Gastrocnemius medialis (tissue), 4 donors: ENCODE measurements around the gene HMCN2. TPM values are rescaled to one million over a fixed set of nuclear protein-coding genes. Genes with fewer than 3 reads are reported as not detected.

Source experiments
- ATAC-seq, 2 donors: fragments of 150-250 bp; one replicate each; pipeline ENCODE4 v1.9.1; 2016
- DNase-seq, 2 donors: peaks; one replicate each; pipeline ENCODE4 v3.0.0-alpha.2; 2019
- H3K27ac ChIP-seq, 4 donors: fragments of 200-600 bp; sonication (generic); 1 replicate in 1 of 4; 2 replicates in 3 of 4; pipeline ENCODE4 v1.5.1; 2016 to 2018; ENCODE audit warnings: mild to moderate bottlenecking in 2 of 4, moderate library complexity in 1 of 4
- H3K27me3 ChIP-seq, 3 donors: fragments of 200-600 bp; sonication (generic) in 2 of 3; 1 replicate in 1 of 3; 2 replicates in 2 of 3; pipeline versions ENCODE4 v1.5.1 to v1.6.0; 2016 to 2019; ENCODE audit warnings: mild to moderate bottlenecking in 1 of 3, moderate library complexity in 1 of 3
- H3K36me3 ChIP-seq, 2 donors: fragments of 200-600 bp; sonication (generic) in 1 of 2; one replicate each; pipeline ENCODE4 v1.5.1; 2017 to 2018
- H3K4me1 ChIP-seq, 2 donors: fragments of 200-600 bp; sonication (generic) in 1 of 2; one replicate each; pipeline ENCODE4 v1.5.1; 2016 to 2017; ENCODE audit warnings: mild to moderate bottlenecking in 2 of 2
- H3K4me3 ChIP-seq, 4 donors: fragments of 200-600 bp; sonication (generic) in 3 of 4; 1 replicate in 1 of 4; 2 replicates in 3 of 4; pipeline ENCODE4 v1.5.1; 2016 to 2019; ENCODE audit warnings: mild to moderate bottlenecking in 2 of 4
- H3K9me3 ChIP-seq, 3 donors: fragments of 200-600 bp; sonication (generic) in 2 of 3; 1 replicate in 1 of 3; 2 replicates in 2 of 3; pipeline ENCODE4 v1.5.1; 2016 to 2019
- POLR2A ChIP-seq, 2 donors: fragments of 450-650 bp; IDR thresholded peaks; one replicate each; pipeline ENCODE4 v1.6.1; 2017; ENCODE audit warnings: antibody characterized with exemption in 2 of 2, mild to moderate bottlenecking in 2 of 2, moderate library complexity in 2 of 2
- in situ Hi-C, 4 donors: fragments of 200-750 bp; cut with MboI; loops; one replicate each; pipeline versions ENCODE4 v1.15.0 to v1.8.0; 2017; ENCODE audit warnings: low sequenced_read_pairs in 4 of 4
- intact Hi-C: fragments of 100-400 bp; cut with DNase I; formaldehyde crosslinking; loops from one replicate; pipeline ENCODE4 v1.15.1; 2023; ENCODE audit warnings: low total_unique reads
- total RNA-seq, 4 donors: library from RNA; depleted of rRNA; stranded (reverse); fragments of >200 nt; gene quantifications; one replicate each; pipeline versions ENCODE4 v1.1.0 to v1.2.3, GENCODE V29; 2016
- TF ChIP-seq, protein P1 (sequence below), 5 experiments: fragments of 450-650 bp in 3 of 5; fragments of 200-600 bp in 2 of 5; sonication (generic) in 2 of 5; IDR thresholded peaks in 4 of 5; conservative IDR thresholded peaks in 1 of 5; 1 replicate in 4 of 5; 2 replicates in 1 of 5; pipeline ENCODE4 v1.5.1; 2016 to 2019; ENCODE audit warnings: antibody characterized with exemption in 5 of 5, mild to moderate bottlenecking in 3 of 5, moderate library complexity in 3 of 5

HMCN2 gene
- total RNA-seq, 4 donors from 2014 or later = 1.9 to 8.5 (median 7.7) TPM

DNA sequence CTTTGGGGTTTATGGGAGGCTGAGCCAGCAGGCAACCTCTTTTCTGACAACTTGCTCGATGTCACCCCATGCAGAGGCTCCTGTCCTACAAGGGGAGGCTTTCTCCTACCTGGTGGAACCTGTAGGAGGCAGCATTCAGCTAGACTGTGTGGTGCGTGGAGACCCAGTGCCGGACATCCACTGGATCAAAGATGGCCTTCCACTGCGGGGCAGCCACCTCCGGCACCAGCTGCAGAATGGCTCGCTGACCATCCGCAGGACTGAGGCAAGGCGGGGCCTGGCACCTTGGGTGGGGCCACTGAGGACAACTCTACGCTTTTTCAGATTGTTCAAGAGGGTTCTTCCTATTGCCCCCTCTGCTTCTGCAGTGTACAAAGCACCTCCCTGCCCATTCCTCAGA lies 143.1 kb downstream of the HMCN2 start:
- DNase-seq = no peak
- no peaks in the 10 kb centered on the region for H3K27me3 ChIP-seq
- intact Hi-C loops = no loop called here
- no peaks in the 10 kb centered on the region for H3K36me3 ChIP-seq
- no peak for ATAC-seq
- H3K27ac ChIP-seq = no peak overlapping the region
- H3K4me1 ChIP-seq = no peaks in the 10 kb centered on the region
- in situ Hi-C loops = no loop called here
- H3K9me3 ChIP-seq = no peaks in the 10 kb centered on the region
- H3K4me3 ChIP-seq = no peak overlapping the region
- no peak for TF ChIP-seq POLR2A (IDR thresholded peaks at IDR 0.05)
- TF ChIP-seq, protein P1, sequence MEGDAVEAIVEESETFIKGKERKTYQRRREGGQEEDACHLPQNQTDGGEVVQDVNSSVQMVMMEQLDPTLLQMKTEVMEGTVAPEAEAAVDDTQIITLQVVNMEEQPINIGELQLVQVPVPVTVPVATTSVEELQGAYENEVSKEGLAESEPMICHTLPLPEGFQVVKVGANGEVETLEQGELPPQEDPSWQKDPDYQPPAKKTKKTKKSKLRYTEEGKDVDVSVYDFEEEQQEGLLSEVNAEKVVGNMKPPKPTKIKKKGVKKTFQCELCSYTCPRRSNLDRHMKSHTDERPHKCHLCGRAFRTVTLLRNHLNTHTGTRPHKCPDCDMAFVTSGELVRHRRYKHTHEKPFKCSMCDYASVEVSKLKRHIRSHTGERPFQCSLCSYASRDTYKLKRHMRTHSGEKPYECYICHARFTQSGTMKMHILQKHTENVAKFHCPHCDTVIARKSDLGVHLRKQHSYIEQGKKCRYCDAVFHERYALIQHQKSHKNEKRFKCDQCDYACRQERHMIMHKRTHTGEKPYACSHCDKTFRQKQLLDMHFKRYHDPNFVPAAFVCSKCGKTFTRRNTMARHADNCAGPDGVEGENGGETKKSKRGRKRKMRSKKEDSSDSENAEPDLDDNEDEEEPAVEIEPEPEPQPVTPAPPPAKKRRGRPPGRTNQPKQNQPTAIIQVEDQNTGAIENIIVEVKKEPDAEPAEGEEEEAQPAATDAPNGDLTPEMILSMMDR (IDR thresholded peaks at IDR 0.05 in 4 of 5, conservative IDR thresholded peaks at IDR 0.05 in 1 of 5) = no peak

DNA sequence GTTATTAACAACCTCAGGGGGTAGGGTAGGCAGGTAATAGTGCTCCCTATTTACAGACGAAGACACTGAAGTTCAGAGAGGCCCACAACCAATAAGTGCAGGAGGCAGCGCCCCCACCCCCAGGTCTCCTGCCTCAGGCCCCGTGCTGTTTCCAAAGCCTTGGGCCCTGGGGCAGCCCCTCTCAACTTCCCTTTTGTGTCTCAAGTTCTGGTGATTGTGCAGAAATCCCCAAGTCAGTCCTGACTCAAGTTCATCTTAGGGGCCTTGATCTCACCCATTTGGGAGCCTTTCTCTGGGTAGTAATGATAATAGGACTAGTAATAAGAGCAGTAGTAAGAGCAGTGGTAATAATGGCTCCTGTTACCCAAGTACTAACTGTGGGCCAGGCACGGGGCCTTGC lies 143.7 kb downstream of the HMCN2 start:
- ATAC-seq = no peak
- Histone ChIP-seq H3K27ac (no peak overlapping the region), H3K27me3 (no peaks in the 10 kb centered on the region), H3K36me3 (no peaks in the 10 kb centered on the region), H3K4me1 (no peaks in the 10 kb centered on the region), H3K9me3 (no peaks in the 10 kb centered on the region), H3K4me3 (no peak overlapping the region)
- in situ Hi-C loops (no loop called here), intact Hi-C loops (no loop called here)
- DNase-seq = no peak
- TF ChIP-seq, protein P1 (IDR thresholded peaks at IDR 0.05 in 4 of 5, conservative IDR thresholded peaks at IDR 0.05 in 1 of 5) = no peak
- TF ChIP-seq POLR2A (IDR thresholded peaks at IDR 0.05) = no peak

DNA sequence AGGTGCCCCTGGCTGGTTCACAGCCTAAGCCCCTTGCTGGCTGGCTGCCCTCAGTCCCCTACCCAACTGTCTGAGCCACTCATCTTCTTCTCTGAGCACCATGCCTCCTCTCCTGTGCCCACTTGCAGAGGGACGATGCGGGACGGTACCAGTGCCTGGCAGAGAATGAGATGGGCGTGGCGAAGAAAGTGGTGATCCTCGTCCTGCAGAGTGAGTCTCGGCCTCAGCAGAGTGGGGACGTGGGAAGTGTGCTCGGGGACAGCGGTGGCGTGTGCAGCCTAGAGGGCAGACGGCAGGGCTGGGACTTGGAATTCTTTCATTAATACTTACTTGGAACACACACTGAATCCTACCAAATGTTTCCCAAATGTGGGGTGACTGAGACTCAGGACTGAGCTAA lies 144.9 kb downstream of the HMCN2 start:
- Histone ChIP-seq H3K27me3 (no peaks in the 10 kb centered on the region), H3K9me3 (no peaks in the 10 kb centered on the region), H3K4me1 (no peaks in the 10 kb centered on the region), H3K36me3 (no peaks in the 10 kb centered on the region), H3K4me3 (no peak overlapping the region), H3K27ac (no peak overlapping the region)
- intact Hi-C loops (no loop called here), in situ Hi-C loops (no loop called here)
- no peak for ATAC-seq
- DNase-seq = no peak
- no peak for TF ChIP-seq POLR2A (IDR thresholded peaks at IDR 0.05)
- TF ChIP-seq, protein P1 (IDR thresholded peaks at IDR 0.05 in 4 of 5, conservative IDR thresholded peaks at IDR 0.05 in 1 of 5) = no peak

DNA sequence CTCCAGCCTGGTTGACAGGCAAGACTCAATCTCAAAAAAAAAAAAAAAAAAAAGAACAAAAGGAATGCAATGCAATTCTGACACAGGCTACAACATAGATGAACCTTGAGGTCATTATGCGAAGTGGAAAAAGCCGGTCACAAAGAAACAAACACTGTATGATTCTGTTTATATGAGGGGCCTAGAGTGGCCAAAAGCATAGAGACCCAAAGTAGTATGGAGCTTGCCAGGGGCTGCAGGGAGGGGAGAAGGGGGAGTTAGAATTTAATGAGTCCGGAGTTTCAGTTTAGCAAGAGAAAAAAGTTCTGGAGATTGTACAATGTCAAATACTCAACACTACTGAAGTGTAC lies 146.0 kb downstream of the HMCN2 start:
- DNase-seq = no peak
- Histone ChIP-seq H3K36me3 (no peaks in the 10 kb centered on the region), H3K4me3 (no peak overlapping the region), H3K27me3 (no peaks in the 10 kb centered on the region), H3K9me3 (no peaks in the 10 kb centered on the region), H3K4me1 (no peaks in the 10 kb centered on the region), H3K27ac (no peak overlapping the region)
- no peak for ATAC-seq
- in situ Hi-C loops = no loop called here
- TF ChIP-seq, protein P1 (IDR thresholded peaks at IDR 0.05 in 4 of 5, conservative IDR thresholded peaks at IDR 0.05 in 1 of 5) = no peak
- intact Hi-C loops = no loop called here

DNA sequence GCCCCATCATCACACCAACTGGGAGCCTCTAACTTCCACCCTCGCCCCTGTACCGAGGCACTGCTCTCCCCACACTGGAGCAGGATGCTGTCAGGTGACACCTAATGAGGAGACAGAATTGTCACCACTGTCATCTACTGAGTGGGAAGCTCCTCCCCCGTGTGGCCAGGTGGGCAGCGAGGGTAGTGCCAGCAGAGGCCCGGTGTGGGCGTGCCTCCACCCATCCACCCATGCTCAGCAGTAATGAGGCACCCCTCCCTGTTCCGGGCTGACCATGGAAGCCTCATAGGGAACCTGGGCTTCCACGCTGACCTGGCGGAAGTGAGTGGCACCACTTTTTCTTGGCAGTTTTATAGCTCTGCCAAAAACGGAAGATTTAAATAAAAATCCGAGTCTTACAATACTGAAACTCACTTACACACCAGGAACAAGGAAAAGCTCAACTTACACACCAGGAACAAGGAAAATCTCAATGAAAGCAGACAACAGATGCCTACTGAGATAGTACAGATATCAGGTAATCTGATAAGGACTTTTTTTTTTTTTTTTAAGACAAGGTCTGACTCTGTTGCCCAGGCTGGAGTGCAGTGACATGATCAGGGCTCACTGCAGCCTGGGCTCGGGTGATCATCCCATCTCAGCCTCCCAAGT lies 148.6 kb downstream of the HMCN2 start:
- ATAC-seq = no peak
- no peaks in the 10 kb centered on the region for H3K9me3 ChIP-seq
- no peaks in the 10 kb centered on the region for H3K27me3 ChIP-seq
- no peak overlapping the region for H3K4me3 ChIP-seq
- intact Hi-C loops (no loop called here), in situ Hi-C loops (no loop called here)
- H3K27ac ChIP-seq = no peak overlapping the region
- no peaks in the 10 kb centered on the region for H3K36me3 ChIP-seq
- no peak for TF ChIP-seq POLR2A (IDR thresholded peaks at IDR 0.05)
- TF ChIP-seq, protein P1 (IDR thresholded peaks at IDR 0.05 in 4 of 5, conservative IDR thresholded peaks at IDR 0.05 in 1 of 5) = no peak
- no peaks in the 10 kb centered on the region for H3K4me1 ChIP-seq
- no peak for DNase-seq
